Stimulated activated CD4-positive, alpha-beta T cell treated with anti-CD3 and anti-CD28 coated beads, Interleukin-12 subunit alpha, Interleukin-12 subunit beta, amount 100 ng/mL, for 24 hours (primary cell): ENCODE data around the gene ZNF644.
"Not testable (repeated sequence)": the region's sequence is repeated elsewhere in the genome, so short reads cannot be mapped to it uniquely, and the experiment has no call there.

Source experiments
- DNase-seq, 2 experiments: peaks; one replicate each; pipeline ENCODE4 v3.0.0-alpha.2; 2020; ENCODE audit warnings: low read depth in 2 of 2

Gene ZNF644

DNA sequence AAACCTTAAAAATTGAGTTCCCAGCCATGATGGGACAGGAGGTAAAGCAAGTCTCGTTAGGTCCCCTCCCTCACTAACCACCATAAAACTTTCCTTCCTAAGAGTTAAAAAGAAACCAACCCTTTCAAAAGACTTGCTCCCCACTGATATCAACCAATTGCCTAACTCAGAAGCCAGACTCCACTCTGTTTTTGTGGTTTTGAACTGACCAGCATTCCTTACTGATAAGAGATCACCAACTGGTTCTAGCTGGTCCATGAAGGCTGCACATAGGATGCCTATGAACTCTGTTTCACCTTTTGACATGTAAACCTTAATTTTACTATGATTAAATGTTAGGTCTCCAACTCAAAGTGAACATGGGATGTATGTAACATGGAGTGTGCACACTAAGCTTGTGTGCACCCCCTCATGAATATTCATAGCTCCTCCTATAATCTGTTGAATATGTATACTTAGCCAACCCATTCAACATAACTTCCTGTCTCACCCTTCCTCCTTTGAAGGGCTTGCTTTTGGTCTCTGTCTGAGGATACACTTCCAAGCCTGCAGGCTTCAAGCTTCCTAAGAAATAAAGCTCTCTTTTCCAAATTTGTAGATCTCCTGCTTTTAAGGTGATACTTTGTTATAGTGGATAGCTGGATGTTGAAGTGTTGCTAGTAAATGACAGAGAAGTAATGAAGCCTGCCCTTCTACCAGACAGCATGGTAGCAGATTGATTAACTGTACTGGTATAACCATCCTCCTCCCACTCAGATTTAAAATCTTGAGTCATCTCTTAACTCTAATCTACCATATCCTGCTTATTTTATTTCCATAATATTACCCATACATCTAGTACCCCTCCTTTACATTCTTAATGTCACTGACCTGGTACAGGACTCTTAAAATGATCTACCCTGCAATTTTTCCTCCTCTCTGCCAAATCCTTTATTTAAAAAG lies 95.6 kb downstream of the ZNF644 start:
- DNase-seq = no peak

DNA sequence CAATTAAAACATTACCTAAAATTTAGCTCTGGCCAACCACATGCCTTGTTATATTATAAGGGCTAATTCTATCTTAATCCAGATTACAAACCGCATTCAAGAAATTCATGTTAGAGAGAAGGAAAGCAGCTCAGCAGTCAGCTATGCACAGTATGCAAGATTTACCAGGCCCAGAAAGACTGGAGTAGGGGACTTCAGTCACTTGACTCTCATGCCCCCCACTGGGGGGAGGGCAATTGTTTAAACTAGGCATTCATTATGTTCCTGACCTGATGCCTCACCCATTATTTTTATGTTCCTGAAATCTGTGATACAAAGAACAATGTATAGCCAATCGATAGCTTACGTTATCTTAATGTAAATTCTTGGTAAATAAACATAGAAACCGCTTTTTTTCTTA lies 96.9 kb downstream of the ZNF644 start:
- no peak for DNase-seq

DNA sequence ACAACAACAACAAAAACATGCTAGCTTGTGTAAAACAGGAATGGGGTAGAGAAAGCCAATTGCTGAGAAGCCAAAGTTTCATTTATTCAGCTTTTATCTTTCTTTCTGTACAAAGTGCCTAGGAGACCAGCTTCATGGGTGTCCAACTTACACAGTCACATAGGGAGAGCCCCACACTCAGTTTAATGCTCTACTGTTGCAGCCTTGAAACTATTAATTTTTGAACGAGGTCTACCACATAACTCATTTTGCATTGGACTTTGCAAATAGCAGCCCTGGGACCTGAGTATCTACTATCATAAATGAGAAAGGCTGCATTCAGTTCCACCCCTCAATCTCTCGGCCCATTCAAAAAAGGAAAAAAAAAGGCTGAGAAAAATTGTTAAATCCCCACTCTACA lies 98.8 kb downstream of the ZNF644 start:
- DNase-seq = no peak

DNA sequence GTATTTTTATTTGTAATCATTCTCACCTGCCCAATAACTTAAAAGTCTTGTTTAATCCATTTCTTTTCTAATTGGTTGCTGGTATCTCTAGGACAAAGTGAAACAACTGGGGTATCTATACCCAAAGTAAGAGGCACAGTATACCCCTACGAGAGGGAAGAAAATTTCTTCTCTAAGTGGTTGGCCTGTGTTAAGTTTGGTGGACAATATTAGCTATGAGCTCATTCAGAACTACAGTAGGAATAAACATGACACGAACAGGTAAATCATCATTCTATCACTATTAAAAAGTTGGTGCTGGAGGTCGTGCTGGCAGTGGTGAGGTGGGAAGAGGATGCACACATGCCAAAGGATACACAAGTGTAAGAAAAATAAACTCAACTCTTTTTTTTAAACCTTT lies 99.6 kb downstream of the ZNF644 start:
- DNase-seq = no peak

DNA sequence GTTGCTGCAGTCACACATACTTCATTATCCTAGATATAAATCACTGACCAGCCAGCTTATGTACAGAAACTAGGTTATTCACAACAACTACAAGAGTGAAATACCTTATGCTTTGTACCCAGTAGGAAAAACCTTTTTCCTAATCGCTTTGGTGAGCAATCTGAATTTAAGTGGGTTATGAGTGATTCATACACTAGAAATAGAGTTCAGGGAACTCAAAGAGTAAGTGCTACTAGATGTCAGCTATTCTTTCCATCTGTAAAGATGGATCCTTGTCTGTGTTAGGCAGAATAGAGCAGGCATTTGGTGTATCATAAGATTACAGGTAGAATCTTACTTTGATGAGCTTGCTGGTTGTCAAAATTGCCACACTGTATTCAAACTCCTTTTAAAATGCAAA lies 101.9 kb downstream of the ZNF644 start:
- DNase-seq = no peak

DNA sequence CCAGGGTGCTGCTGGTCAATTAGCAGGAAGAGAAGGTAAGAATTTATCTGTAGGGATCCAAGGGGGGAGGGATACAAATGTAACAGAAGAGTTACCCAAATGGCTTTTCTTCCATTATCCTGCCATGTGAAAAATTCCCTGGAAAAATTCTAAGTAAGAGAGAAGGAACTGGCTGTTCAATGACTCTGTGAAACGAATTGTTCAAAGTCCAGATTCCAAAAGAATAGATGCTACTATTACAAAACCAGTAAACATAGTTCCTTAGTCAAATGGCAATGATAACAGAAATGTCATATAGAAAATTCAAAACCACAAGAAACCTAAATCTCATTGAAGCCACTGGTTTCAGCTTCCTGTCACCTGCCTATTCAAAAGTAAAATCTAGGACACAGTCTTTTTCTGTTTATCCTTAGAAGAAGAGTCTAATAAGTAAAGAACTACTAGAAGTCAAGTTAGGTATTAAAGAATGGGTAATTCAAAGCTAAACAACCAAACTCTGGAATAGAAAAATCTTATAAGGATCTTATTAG lies 102.6 kb downstream of the ZNF644 start:
- no peak for DNase-seq

DNA sequence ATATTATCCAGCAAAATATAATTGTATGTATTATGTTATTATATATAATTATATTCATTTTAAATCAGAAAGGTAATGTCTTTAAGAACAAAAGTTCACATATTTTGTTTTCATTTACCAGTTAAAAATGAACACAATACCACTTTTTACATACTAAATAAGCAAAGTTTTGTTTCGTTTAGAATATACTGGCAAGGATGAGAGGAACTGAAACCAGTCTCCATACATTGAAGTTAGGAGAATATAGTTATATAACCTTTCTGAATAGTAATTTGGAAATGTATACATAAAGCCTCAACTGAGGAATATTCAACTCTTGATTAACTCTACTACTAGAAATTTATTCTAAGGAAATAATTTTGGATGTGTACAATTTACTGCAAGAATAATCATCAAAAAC lies 110.5 kb downstream of the ZNF644 start:
- no peak for DNase-seq

DNA sequence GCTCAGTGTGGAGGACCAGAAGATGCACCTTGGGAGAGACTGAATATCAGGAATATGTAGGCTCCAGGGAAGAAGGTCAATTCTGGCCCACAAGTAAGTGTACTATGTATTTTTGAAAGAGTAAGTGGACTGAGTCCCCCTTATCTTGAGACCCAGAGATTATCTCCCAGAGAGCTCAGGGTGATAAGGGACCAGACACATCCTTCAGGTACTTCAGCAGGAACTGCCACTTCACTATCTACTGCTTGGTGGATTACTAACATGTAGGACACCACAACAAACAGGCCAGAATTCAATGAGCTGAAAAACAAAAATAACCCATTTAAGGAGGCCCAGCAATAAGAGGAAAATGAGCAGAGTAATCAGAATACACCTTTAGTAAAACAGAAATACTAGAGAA lies 119.2 kb downstream of the ZNF644 start:
- no peak for DNase-seq

DNA sequence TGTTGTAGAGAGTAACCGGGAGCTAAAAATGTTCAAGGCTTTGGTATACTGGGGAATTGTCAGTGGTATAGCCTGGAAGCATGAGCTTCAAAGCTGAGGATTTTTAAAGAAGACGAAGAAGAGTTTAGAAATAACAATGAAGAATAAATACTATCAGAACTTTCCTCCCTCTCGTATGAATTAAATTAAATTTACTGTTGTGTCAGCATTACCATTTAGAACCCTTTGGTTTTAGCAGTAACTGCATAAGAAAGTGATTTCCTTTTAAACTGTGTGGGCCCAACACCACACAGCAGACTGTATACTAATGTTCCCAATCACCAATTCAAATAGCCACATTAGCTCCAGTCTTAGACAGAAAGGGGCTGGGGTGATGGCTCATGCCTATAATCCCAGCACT lies 122.6 kb downstream of the ZNF644 start:
- no peak for DNase-seq

DNA sequence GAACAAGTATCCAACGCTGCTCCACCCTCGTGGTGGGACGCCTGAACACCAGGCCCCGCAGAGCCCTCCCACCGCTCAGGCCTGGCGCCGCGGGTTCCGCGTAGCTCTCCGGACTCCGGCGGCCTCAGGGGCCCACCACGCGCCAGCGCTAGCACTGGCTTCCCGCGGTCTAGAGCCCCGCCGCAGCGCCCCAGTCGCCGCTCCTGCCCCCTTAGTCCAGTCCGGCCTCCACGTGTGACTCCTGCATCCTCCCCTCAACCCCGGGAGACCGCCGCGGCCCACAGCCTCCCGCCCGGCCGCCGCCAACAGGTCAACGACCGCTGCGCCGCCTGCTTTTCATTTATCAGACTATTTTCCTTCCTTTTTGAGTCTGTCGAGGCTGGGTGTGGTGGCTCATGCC lies 128.2 kb downstream of the ZNF644 start:
- not testable (repeated sequence) for DNase-seq

DNA sequence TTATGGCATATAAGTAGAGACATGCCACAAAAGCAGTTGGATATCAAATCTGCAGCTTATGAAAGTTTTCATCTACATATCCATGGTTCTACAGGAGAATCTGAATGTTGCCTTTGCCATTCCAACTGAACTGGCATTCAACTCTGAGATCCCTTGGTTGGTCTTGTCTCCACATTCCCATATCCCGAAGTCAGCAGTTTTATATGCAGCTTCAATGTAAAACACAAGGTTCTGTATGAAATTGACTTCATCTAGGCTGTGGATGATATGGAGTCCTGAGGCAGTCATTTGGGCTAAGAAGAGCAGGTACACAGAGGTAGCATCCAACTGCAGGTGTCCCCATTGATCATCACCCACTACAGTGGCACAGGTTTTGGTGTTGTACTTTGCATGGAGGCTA lies 129.0 kb downstream of the ZNF644 start:
- not testable (repeated sequence) for DNase-seq

DNA sequence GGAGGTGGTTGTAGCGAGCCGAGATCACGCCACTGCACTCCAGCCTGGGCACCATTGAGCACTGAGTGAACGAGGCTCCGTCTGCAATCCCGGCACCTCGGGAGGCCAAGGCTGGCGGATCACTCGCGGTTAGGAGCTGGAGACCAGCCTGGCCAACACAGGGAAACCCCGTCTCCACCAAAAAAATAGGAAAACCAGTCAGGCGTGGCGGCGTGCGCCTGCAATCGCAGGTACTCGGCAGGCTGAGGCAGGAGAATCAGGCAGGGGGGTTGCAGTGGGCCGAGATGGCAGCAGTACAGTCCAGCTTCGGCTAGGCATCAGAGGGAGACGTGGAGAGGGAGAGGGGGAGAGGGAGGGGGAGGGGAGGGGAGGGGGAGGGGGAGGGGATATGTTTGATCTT lies 129.6 kb downstream of the ZNF644 start:
- not testable (repeated sequence) for DNase-seq

DNA sequence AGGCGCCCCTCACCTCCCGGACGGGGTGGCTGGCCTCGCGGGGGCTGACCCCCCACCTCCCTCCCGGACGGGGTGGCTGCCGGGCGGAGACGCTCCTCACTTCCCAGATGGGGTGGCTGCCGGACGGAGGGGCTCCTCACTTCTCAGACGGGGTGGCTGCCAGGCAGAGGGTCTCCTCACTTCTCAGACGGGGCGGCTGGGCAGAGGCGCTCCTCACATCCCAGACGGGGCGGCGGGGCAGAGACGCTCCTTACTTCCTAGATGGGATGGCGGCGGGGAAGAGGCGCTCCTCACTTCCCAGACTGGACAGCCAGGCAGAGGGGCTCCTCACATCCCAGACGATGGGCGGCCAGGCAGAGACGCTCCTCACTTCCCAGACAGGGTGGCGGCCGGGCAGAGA lies 130.1 kb downstream of the ZNF644 start:
- not testable (repeated sequence) for DNase-seq

DNA sequence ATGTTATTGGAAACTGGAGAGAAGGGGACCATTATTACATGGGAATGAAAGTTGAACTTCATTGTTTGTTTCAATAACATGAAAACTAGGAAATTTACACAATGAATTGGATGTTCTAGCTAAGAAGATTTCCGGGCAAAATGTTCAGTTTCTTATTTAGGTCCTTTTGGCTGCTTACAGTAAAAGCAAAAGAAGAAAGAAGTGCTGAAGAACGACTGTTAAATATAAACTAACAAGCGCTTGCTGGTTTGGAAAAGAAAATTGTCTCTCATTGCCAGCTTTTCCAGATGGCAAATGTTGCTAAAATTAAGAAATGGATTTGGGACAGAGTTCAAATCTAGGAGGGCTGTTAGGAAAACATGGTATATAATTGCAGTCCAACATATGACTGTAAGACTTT lies 139.6 kb downstream of the ZNF644 start:
- no peak for DNase-seq

DNA sequence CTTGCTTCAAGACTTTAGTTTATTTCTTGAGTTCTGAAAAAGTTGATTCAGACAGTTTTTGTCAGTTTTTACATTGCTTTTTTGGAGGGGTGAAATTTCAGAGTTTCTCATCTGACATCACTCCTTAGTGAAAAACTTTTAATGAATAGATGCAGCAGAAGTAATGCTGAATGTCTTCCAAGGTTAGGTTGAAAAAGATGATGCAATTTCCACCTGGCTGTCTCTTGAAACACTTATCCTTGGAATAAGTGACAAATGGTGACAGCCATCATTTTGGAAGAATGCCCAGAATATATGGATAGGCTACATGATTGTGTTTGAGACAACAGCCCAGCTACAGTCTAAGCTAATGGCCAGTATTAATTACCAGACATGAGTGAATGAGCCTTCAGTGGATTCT lies 140.8 kb downstream of the ZNF644 start:
- DNase-seq = no peak

DNA sequence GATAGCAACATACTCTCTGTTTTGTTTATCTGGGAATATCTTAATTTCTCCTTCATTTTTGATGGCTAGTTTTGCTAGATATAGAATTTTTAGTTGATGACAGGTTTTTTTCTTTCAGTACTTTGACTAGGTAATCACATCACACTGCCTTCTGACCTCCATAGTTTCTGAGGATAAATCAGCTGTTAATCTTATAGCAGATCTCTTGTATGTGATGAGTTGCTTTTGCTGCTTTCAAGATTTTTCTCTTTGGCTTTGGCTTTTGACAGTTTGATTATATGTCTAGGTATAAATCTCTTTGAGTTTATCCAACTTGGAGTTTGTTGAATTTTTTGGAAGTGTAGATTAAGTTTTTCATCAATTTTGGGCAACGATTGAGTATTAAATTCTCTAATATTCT lies 142.6 kb downstream of the ZNF644 start:
- no peak for DNase-seq

DNA sequence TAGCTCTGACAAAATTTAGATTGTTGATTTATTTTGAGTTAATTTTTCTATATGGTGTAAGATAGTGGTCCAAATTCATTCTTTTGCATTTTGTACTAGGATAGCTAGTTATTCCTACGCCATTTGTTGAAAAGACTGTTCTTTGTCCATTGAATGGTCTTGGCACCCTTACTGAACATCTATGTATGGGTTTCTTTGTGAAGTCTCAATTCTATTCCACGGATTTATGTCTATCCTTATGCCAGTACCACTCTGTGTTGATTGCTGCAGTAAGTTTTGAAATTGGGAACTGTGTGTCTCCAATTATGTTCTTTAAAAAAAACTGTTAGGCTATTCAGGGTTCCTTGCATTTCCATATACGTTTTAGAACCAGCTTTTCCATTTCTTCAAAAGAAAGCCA lies 145.7 kb downstream of the ZNF644 start:
- no peak for DNase-seq
